HCT116 (cell line): Measurements from ENCODE around the gene FXYD2. TPM values are rescaled to one million over a fixed set of nuclear protein-coding genes. Genes with fewer than 3 reads are reported as not detected.

Experiments used
- ATAC-seq: fragments of 200-7000 bp; cut with Tn5 transposase; 2 replicates; pipeline ENCODE4 v1.9.1; 2020; ENCODE audit warnings: mild to moderate bottlenecking, moderate library complexity
- BruUV-seq: library from RNA; stranded (reverse); fragments of 400-500 nt; replicated peaks from 2 replicates; lab custom pipeline; 2021; lab: Mats Ljungman, UMichigan
- CTCF ChIA-PET: fragments of 300-600 bp; sonication (Branson Sonifier 250); formaldehyde crosslinking; loops from one replicate; lab custom pipeline; 2021; ENCODE audit warnings: antibody characterized with exemption; lab: Charles Lee
- POLR2A ChIA-PET: fragments of 300-600, 350-600 bp; sonication (Branson Sonifier 250); formaldehyde crosslinking; loops from one replicate; lab custom pipeline; 2021; ENCODE audit warnings: antibody characterized with exemption; lab: Charles Lee
- RAD21 ChIA-PET, 2 experiments: fragments of 300-600 bp; sonication (Branson Sonifier 250); formaldehyde crosslinking; loops; one replicate each; lab custom pipeline; 2023; ENCODE audit warnings: low total read pairs in 2 of 2; ENCODE audit not compliant: uncharacterized antibody in 2 of 2, unreplicated experiment in 2 of 2, low non-redundant PET in 1 of 2; lab: Charles Lee
- DNase-seq: peaks from one replicate; pipeline ENCODE4 v3.0.0-alpha.2; 2010; ENCODE audit warnings: low read depth, low spot score
- H2AFZ ChIP-seq: fragments of 200-600 bp; shearing (Covaris generic), sonication (generic); 2 replicates; pipeline ENCODE4 v1.6.1; 2017; ENCODE audit warnings: low read depth, mixed run types, mixed read lengths, antibody characterized with exemption, low read length; ENCODE audit not compliant: poor library complexity, severe bottlenecking
- H3K27ac ChIP-seq: 2 replicates; pipeline ENCODE4 v1.5.1; 2012; ENCODE audit warnings: low read depth, low read length
- H3K27me3 ChIP-seq: fragments of 200-600 bp; sonication (generic); 2 replicates; pipeline ENCODE4 v1.6.1; 2016; ENCODE audit warnings: mixed run types, low read length, mixed read lengths; ENCODE audit not compliant: insufficient read depth
- H3K36me3 ChIP-seq, 2 experiments: fragments of 200-500 bp in 1 of 2; fragments of 200-600 bp in 1 of 2; sonication (Bioruptor generic) in 1 of 2; sonication (generic) in 1 of 2; 2 replicates each; pipeline versions ENCODE4 v1.5.1 to v1.6.1; 2014 to 2016; ENCODE audit warnings: low read length in 2 of 2, inconsistent platforms in 1 of 2, mixed read lengths in 1 of 2, mixed run types in 1 of 2; ENCODE audit not compliant: insufficient read depth in 2 of 2, control insufficient read depth in 1 of 2
- H3K4me1 ChIP-seq, 2 experiments: fragments of 200-600 bp in 1 of 2; sonication (generic) in 1 of 2; 2 replicates each; pipeline versions ENCODE4 v1.5.1 to v1.6.1; 2012 to 2017; ENCODE audit warnings: low read length in 2 of 2, inconsistent platforms in 1 of 2, mild to moderate bottlenecking in 1 of 2, mixed read lengths in 1 of 2, mixed run types in 1 of 2, moderate library complexity in 1 of 2; ENCODE audit not compliant: insufficient read depth in 2 of 2, control insufficient read depth in 1 of 2
- H3K4me2 ChIP-seq: fragments of 200-600 bp; sonication (generic); 2 replicates; pipeline ENCODE4 v1.6.1; 2017; ENCODE audit warnings: mixed run types, low read length, mixed read lengths
- H3K4me3 ChIP-seq, 2 experiments: fragments of 200-600 bp in 1 of 2; sonication (generic) in 1 of 2; replicated peaks in 1 of 2; 2 replicates each; pipeline ENCODE4 v1.5.1; 2011 to 2016; ENCODE audit warnings: low read length in 2 of 2, control low read depth in 1 of 2, low read depth in 1 of 2, mild to moderate bottlenecking in 1 of 2, mixed read lengths in 1 of 2, mixed run types in 1 of 2
- H3K79me2 ChIP-seq: fragments of 200-600 bp; sonication (generic); 2 replicates; pipeline ENCODE4 v1.6.1; 2017; ENCODE audit warnings: mild to moderate bottlenecking, mixed run types, low read length, moderate library complexity, mixed read lengths; ENCODE audit not compliant: insufficient read depth
- H3K9ac ChIP-seq: fragments of 200-600 bp; sonication (generic); 2 replicates; pipeline ENCODE4 v1.6.1; 2016; ENCODE audit warnings: low read length, mixed read lengths
- H3K9me2 ChIP-seq: fragments of 200-600 bp; sonication (generic), shearing (Covaris generic); 2 replicates; pipeline ENCODE4 v1.6.1; 2017; ENCODE audit warnings: mixed run types, mild to moderate bottlenecking, moderate library complexity; ENCODE audit not compliant: insufficient read depth
- H3K9me3 ChIP-seq, 2 experiments: fragments of 200-500 bp in 1 of 2; fragments of 200-600 bp in 1 of 2; sonication (Bioruptor generic) in 1 of 2; sonication (generic) in 1 of 2; 2 replicates each; pipeline ENCODE4 v1.6.1; 2014 to 2017; ENCODE audit warnings: low read length in 2 of 2, mixed read lengths in 2 of 2, inconsistent platforms in 1 of 2, low read depth in 1 of 2, mild to moderate bottlenecking in 1 of 2, mixed run types in 1 of 2, moderate library complexity in 1 of 2; ENCODE audit not compliant: control insufficient read depth in 1 of 2, insufficient read depth in 1 of 2
- H4K20me1 ChIP-seq: fragments of 200-600 bp; sonication (generic), shearing (Covaris generic); 2 replicates; pipeline ENCODE4 v1.6.1; 2017; ENCODE audit warnings: mixed run types, mild to moderate bottlenecking, moderate library complexity; ENCODE audit not compliant: insufficient read depth
- EGR1 ChIP-seq: IDR thresholded peaks from 2 replicates; pipeline ENCODE4 v1.6.1; 2012; ENCODE audit warnings: low read depth
- ELF1 ChIP-seq: IDR thresholded peaks from 2 replicates; pipeline ENCODE4 v1.6.1; 2012; ENCODE audit warnings: low read depth, borderline replicate concordance
- EZH2 ChIP-seq: fragments of 200-600 bp; sonication (generic); IDR thresholded peaks from 2 replicates; pipeline ENCODE4 v1.6.1; 2017; ENCODE audit warnings: antibody characterized with exemption, mixed run types
- POLR2A ChIP-seq: IDR thresholded peaks from 2 replicates; pipeline ENCODE4 v1.7.0; 2011; ENCODE audit warnings: borderline replicate concordance; ENCODE audit not compliant: insufficient read depth, insufficient read length; ENCODE audit errors: extremely low read depth
- SIN3A ChIP-seq: IDR thresholded peaks from 2 replicates; pipeline ENCODE4 v1.6.1; 2012; ENCODE audit warnings: low read depth
- SRF ChIP-seq: IDR thresholded peaks from 2 replicates; pipeline ENCODE4 v1.6.1; 2012; ENCODE audit warnings: low read depth
- ZBTB33 ChIP-seq: IDR thresholded peaks from 2 replicates; pipeline ENCODE4 v1.6.1; 2011; ENCODE audit warnings: mild to moderate bottlenecking, low read length, moderate library complexity; ENCODE audit not compliant: insufficient replicate concordance; ENCODE audit errors: extremely low read depth
- intact Hi-C: fragments of 100-400 bp; cut with micrococcal nuclease; formaldehyde crosslinking; loops from 2 replicates; pipeline ENCODE4 v1.10.0; 2022
- total RNA-seq: library from RNA; stranded (reverse); gene quantifications from one replicate; pipeline ENCODE4 v1.2.1, GENCODE V29; 2021; ENCODE audit not compliant: unreplicated experiment

FXYD2 gene
- total RNA-seq, 1 experiment from 2014 or later: 0.52 TPM

DNA sequence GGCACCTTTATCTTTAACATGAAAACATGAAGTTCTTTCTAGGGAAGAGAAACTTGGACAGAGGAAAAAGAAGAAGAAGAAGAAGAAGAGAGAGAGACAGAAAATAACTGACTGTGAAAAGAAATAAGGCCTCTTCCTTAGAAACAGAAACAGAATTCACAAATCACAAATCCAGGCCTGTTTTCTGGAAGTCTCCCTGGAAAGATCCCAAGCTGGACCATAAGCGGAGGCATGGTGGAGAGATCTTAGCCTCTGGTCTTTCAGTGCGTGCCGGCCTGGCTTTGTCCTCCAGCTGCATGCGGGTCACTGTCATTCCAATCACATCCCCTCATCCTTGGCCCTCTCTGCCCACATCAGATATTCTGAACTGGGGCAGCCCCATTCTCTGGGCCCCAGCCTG is 45.1 kb upstream of the FXYD2 start:
- intact Hi-C loops: no loop called here
- Histone ChIP-seq H3K36me3 (no peaks in the 10 kb centered on the region), H3K27ac (no peak overlapping the region), H3K9ac (no peak overlapping the region), H2AFZ (no peak overlapping the region), H3K27me3 (peaks cover 27% of the 10 kb centered on the region; the same call in 1 of the 2 replicates), H3K4me1 (peaks cover 4 to 5% of the 10 kb centered on the region in 2 experiments; a peak in 2 of 4 replicates), H3K4me3 (no peak overlapping the region), H3K9me2 (no peaks in the 10 kb centered on the region), H4K20me1 (no peaks in the 10 kb centered on the region), H3K79me2 (no peaks in the 10 kb centered on the region), H3K4me2 (no peak overlapping the region), H3K9me3 (no peaks in the 10 kb centered on the region)
- no peak for DNase-seq
- ChIA-PET RAD21 (no interaction called here), CTCF (no interaction called here), POLR2A (no interaction called here)
- BruUV-seq: no TSS peak
- no peak for ATAC-seq
- TF ChIP-seq POLR2A: no peak
- TF ChIP-seq ZBTB33: no peak
- TF ChIP-seq SIN3A: no peak
- no peak for TF ChIP-seq EGR1
- no peak for TF ChIP-seq SRF

- no peak for DNase-seq
- ChIA-PET POLR2A (no interaction called here), CTCF (no interaction called here), RAD21 (no interaction called here)
- Histone ChIP-seq H3K9me2 (no peaks in the 10 kb centered on the region), H3K36me3 (no peaks in the 10 kb centered on the region), H3K4me2 (no peak overlapping the region), H3K9ac (no peak overlapping the region), H3K27ac (no peak overlapping the region), H2AFZ (no peak overlapping the region), H3K9me3 (no peaks in the 10 kb centered on the region), H3K27me3 (peaks cover 23% of the 10 kb centered on the region; the same call in 1 of the 2 replicates), H4K20me1 (no peaks in the 10 kb centered on the region), H3K4me3 (no peak overlapping the region), H3K4me1 (peaks cover 4 to 5% of the 10 kb centered on the region in 2 experiments; a peak in 2 of 4 replicates), H3K79me2 (no peaks in the 10 kb centered on the region)
- intact Hi-C loops: no loop called here
- no TSS peak for BruUV-seq
- ATAC-seq: no peak
- no peak for TF ChIP-seq SRF
- no peak for TF ChIP-seq EZH2
- no peak for TF ChIP-seq ELF1
- no peak for TF ChIP-seq SIN3A
Observed at GRCh38 chr11:117868815-117869561, 44.4 kb upstream of the FXYD2 start.
